NCI-H128 (cell line): Measurements from ENCODE around the gene TNFSF4.
"Not testable (repeated sequence)": the region's sequence is repeated elsewhere in the genome, so short reads cannot be mapped to it uniquely, and the experiment has no call there.

Experiments
- DNase-seq: peaks from one replicate; lab custom pipeline; 2025; ENCODE audit not compliant: unreplicated experiment; lab: John Stamatoyannopoulos, UW

The TNFSF4 gene, protein sequence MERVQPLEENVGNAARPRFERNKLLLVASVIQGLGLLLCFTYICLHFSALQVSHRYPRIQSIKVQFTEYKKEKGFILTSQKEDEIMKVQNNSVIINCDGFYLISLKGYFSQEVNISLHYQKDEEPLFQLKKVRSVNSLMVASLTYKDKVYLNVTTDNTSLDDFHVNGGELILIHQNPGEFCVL

DNA sequence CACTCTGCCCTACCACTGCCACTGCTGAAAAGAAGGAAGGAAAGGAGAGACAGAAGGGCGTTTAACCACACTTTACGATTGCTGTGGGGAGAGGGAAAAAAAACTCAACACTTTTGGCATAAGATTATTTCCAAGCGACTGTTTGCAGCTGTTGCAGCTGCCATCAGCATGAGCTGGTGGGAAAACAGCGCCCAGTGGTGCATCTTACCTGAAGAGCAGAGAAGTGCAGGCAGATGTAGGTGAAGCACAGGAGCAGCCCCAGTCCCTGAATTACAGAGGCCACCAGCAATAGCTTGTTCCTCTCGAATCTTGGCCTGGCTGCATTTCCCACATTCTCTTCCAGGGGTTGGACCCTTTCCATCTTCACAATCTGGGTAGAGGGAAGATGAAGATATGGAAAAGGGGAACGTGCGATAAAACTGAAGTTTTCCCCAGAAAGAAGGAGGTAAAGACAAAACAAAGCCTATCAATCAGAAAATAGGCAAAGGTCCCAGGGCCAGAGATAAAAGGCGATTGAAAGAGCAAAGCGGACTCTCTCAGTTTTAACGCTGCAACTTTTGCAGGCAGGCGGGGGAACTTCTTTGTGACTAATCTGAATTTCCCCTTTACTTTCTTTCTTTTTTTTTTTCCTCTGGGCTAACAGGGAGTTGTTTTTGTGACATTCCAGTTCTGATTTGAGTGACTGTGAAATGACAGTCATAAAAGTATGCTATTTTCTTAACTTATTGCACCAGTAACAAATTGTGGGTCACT, at the start of gene TNFSF4:
Gene TNFSF4 (minus strand): TSS at position 516 of the 753 bp plus-strand sequence. CDS start 155 bp downstream, at position 361.
- DNase-seq: no peak

DNA sequence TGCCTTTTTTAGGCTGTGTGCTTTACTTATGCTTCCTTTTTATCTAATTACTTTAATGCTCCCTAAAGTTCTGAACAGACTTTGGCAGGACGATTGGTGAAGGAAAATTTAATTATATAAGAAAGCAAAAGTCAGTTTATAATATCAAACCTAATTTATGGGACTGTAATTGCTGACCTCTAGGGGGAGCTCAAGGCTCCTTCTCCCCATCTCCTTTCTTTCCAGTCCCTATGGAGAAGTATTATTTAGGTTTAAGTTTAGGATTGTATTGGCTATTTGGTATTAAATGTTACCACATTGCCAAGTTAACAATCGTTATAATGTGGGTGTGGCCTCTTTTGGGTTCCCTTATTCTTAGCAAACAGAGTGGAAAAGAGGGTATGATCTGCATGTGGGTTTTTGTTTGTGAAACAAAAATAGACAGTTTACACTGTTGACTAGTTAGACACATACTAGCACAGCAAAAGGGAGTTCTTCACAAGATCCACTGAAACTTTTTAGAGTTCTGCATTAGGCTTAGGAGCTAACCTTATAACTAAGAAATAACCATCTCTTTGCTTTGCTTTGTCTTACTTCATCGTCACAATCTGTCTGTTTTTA, 48.2 kb upstream of the TNFSF4 start:
- DNase-seq: no peak

DNA sequence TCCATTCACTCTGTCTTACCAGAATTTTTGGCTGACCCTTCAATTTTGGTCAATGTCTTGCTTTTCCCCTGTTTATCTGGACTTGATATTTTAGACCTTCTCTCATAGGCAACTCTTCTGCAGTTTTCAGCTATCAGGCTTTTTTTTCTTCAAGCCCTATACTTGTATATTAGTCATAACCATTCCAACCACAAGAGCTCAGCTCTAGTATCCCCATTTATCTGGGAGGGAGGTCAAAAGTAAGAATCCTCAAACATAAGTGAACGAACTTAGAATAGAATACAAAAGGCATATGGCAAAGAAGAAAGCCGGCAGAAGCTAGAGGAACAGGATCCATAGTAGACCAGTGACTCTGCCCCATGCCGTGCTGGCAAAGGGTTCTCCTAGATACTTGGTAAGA, 45.9 kb upstream of the TNFSF4 start:
- no peak for DNase-seq

DNA sequence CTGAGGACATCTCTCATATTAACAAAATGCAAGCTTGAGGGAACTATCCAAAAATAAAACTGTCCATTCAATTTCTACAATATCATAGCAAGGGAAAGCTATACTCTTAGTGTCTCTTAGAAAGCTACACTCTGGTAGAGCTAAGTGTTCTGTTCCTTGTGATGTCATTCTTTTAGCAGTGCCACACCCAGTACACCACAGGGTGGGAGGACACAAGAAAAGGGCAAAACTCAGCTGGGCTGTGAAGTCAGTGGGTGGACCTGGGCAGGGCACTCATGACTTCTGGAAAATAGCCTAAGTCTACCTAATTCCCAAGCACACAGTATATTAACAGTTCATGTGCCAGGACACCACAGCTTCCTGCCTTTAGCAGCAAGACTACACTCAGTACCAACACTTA, 42.2 kb upstream of the TNFSF4 start:
- no peak for DNase-seq

DNA sequence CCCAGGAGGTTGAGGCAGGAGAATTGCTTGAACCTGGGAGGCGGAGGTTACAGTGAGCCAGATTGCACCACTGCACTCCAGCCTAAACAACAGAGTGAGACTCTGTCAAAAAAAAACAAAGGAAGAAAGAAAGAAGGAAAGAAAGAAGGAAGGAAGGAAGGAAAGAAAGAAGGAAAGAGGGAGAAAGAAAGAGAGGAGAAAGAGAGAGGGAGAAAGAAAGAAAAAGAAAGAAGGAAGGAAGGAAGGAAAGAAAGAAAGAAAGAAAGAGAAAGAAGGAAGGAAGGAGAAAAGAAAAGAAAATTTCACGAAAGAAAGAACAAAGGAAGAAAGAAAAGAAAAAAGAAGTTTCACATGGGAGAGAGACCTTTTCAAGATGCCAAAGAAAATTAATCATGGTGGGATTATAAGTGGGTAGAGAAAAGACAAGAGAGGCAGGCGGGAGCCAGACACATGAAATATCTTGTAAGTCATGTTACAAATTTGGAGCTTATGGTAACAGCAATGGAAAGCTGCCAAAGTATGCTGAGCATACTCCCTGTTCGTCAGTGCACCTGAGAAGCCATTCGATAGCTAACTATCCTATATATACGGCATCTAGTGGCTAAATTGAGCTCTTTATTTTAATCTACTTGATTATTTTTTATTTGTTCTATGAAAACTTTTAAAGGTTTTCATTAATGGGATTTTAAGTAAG, 41.3 kb upstream of the TNFSF4 start:
- DNase-seq: no peak

DNA sequence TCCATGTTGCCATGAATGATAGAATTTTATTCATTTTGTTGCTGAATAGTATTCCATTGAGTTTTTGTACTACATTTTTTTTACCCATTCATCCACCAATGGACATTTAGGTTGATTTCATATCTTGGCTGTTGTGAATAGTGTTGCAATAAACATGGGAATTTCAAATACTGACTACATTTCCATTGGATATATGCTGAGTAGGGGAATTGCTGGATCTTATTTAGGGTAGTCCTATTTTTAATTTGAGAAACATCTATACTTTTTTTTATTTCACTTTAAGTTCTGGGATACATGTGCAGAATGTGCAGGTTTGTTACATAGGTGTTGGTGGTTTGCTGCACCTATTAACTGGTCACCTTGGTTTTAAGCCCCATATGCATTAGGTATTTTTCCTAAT, 38.8 kb upstream of the TNFSF4 start:
- no peak for DNase-seq

DNA sequence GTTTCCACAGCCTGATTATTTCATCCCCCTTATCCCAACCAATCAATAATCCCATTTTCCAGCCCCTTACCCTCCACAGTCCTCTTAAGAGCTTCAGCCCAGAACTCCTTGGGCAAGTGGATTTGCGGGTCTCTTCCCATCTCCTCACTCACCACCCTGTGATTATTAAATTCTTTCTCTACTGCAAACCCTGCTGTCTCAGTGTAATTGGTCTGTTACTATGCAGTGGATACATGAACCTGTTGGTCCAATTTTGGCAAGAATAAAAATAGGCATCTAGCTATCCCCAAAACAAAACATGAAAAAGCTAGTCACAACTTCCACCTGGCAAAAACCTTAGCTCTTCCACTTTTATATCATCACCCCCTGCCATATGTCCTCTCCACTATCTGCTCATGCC, 36.2 kb upstream of the TNFSF4 start:
- DNase-seq: no peak

DNA sequence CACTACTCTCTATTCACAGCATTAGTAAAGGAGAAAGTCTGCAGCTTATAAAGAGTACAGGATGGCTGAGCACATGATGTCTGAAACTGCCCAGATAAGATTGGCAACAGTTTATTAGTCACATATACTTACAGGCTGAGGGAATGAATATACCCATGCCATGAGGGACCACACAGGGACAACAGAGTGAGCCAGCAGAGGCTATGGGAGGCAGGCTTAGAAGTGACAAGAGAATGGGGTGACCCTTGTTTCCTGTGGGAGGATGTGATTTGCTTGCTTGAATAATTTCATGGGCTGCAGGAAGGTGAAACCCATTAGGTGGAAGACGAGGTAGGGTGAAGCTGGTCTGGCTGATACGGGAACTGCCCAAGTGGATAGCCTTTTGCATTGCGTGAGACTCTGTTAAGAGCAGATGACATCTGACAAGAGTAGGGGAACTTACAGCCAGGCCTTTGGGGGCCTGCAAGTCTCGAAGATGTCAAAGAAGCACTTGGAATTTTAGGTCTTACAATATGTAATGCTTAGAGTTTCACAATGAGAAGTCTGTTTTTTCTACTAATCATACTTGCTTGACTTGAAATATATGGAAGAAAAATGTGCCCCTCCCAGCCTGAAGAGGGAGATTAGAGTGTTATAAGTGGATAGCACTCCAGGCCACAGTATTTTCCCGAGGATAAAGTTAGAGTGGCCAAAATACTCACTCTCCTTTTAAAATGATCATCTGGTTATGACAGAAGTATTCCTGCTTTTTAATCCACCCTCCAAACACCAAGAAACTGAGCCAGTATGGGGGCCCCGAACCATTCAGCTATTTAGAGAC, 34.6 kb upstream of the TNFSF4 start:
- no peak for DNase-seq

DNA sequence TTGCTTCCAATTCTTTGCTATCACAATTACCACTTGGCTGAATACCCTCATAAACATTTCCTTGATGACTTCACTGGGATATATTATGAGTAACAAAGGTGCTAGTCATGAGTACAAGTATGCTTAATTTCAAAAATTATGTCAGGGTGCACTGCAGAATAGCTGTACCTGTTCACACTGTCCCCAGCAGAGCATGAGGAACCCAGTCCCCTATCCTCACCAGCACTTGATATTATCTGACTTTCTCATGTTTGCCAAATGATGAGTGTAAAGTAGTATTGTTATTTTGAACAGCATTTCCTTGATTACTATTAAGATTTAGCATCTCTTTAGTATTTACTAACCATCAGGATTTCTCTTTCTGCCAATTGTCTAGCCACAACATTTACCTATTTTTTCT, 33.5 kb upstream of the TNFSF4 start:
- DNase-seq: no peak

DNA sequence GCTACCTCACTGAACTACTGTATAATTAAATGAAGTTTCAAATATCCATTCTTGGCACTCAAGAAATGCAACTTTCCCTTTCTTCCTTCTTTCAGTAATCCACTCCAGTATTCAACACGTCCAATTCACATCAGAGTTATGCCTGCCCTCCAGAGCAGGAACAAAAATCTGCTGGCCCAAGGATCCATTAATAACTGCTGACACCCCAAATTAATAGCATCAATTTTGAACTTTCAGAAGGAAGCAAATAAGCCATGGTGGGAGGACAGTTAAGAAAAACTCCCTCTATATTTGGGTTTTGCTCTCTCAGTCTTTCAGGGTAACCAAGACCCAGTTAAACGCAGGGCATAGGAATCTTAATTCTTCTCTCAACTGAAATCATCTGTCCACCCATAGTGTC, 31.9 kb upstream of the TNFSF4 start:
- no peak for DNase-seq

DNA sequence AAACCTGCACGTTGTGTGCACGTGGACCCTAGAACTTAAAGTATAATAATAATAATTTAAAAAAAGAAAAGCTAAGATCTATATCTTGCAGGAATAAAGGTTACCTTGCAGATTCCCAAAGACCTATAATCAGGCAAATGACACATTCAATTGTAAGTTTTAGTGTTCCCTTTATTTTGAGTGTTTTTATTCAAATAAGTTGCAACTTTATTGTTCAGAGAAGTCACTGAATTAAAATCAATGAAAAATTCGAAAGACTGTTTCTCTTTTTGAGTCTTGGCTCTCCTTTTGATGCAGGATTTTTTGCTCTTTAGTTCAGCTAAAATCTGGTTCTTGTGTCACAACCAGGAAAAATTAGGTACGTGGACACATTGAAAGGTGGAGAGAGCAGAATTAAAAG, 27.8 kb upstream of the TNFSF4 start:
- no peak for DNase-seq

DNA sequence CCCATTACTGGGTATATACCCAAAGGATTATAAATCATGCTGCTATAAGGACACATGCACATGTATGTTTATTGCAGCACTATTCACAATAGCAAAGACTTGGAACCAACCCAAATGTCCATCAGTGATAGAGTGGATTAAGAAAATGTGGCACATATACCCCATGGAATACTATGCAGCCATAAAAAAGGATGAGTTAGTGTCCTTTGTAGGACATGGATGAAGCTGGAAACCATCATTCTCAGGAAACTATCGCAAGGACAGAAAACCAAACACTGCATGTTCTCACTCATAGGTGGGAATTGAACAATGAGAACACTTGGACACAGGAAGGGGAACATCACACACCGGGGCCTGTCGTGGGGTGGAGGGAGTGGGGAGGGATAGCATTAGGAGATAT, 27.3 kb upstream of the TNFSF4 start:
- not testable (repeated sequence) for DNase-seq

DNA sequence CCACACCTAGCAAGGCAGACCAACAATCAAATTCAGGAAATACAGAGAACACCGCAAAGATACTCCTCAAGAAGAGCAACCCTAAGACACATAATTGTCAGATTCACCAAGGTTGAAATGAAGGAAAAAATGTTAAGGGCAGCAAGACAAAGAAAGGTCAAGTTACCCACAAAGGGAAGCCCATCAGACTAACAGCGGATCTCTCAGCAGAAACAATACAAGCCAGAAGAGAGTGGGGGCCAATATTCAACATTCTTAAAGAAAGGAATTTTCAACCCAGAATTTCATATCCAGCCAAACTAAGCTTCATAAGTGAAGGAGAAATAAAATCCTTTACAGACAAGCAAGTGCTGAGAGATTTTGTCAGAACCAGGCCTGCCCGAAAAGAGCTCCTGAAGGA, 21.9 kb upstream of the TNFSF4 start:
- DNase-seq: not testable (repeated sequence)

DNA sequence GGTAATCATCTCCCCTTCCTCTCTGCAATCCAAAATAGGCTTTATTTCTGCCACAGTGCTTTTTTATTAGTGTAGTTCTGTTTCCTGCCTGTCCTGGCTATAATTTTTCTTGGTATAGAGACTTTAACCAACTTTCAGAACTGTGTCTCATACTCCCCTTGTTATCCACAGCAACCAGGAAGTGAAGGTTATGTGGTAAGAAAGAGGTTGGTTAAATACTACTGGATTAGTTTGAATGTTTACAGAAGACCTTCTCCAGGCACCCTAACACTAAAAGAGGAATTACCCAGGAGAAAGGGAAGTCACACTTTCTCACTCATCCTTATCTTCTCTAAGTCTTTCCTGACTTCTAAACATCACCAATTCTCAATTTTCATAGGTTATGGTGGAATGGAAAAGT, 17.8 kb upstream of the TNFSF4 start:
- DNase-seq: no peak

DNA sequence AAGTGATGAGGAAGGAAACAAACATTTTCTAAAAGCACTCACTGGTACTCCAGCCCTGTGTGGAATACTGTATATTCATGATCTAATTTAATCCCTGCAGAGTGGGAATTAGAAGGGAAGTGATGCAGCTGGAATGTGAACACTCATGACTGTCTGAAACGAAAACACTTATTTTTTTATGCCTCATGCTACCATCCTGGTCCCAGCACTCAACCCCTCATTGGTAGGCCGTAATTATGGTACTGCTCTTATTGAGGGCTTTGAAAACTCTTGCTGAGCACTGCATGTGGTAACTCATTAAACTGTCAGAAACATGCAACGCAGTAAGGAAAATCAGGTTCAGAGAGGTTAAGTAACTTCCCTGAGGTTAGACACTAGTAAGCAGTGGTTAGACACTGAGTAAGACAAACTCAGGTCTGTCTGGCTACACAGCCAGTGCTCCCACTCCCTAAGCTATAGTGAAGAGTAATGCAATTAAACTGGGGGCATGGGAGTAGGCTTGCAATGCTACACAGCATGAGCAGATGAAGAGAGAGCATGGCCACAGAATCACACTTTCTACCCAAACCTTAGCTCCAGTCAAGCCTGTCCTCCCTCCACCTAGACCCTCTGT, 17.3 kb upstream of the TNFSF4 start:
- no peak for DNase-seq

DNA sequence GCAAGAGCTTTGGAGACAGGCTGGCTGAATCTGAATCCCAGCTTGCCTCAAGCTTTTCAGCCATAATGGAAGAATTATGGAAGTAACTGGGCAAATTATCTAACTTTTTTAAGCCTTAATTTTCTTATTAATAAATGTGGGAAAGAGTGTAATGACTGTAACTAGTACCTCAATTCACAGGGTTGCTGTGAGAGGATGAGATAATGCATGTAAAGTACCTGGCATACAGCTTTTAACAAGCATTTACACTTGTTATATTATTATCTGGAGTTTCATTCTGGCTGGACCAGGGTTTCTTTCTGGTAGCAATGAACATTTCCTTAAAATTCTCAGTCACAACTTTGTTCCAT, 15.9 kb upstream of the TNFSF4 start:
- DNase-seq: no peak

DNA sequence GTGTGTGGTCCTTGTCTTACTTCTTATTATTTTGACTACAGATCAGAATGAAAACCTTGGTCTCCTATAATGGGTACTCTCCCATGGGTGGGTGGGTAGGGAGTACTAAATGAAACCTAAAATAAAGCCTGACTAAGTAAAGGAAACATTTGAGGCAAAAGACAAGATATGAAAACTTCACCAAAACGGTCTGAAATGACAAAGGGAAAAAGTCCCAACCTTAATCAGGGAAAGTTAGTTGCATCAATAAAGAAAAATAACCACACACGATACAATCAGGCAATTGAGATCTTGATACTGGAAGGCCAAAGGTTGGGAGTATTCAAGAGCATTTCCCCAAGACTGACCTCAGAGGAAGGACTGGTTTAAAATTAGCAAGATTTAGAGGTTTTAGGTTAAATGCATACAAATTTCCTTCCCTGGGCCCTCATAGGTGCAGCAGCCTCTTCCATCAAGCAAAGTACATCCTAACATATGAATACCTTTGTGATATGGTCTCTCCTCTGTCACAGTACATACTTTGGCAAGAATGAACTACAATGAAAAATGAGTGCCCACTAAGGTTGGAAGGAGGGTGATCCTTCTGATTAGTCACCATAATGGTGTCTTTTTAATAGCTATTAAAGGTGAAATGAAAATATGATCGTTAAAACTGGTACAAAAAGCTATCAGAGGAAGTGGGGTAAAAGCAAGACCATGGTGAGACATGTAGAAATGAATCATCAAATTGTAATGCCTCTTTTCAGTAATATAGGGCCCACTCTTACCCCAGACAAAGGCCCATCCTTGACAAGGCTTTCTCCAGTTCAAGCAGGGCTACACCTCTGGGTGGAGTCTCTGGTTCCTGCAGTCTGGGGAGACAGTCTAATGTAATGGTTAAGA, 15.3 kb upstream of the TNFSF4 start:
- no peak for DNase-seq

DNA sequence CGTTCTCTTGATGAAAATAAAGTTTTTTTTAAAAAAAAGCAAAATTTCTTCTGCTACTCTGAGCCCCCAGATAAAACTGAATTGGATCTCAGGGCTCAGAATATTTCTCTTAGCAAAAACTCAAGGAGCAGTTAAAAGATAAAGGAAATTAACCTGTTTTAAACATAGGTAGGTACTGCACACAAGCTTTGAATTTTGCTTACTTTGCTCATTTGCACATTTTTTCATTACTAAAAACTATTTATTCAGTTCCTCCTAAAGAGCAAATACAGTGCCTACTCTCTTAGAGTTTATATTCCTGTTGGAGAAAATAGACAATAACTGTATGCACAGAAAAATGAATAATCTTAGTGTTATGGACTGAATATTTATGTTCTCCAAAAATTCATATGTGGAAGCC, 13.0 kb upstream of the TNFSF4 start:
- no peak for DNase-seq

DNA sequence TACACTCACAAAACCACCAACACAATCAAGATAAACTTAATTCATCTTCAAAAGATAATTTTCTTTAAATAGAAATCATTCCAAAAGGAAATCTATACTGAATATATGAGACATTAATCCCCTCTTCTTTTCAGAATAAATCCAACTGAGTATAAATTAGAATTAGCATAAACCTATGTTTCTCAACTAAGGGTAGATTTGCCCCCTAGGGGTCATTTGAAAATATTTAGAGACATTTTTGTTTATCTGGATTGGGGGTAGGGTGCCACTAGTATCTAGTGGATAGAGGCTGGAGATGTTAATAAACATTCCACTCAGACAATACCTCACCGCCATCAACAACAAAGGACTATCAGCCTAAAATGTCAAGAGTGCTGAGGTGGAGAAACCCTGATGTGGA, 6.5 kb upstream of the TNFSF4 start:
- DNase-seq: no peak

DNA sequence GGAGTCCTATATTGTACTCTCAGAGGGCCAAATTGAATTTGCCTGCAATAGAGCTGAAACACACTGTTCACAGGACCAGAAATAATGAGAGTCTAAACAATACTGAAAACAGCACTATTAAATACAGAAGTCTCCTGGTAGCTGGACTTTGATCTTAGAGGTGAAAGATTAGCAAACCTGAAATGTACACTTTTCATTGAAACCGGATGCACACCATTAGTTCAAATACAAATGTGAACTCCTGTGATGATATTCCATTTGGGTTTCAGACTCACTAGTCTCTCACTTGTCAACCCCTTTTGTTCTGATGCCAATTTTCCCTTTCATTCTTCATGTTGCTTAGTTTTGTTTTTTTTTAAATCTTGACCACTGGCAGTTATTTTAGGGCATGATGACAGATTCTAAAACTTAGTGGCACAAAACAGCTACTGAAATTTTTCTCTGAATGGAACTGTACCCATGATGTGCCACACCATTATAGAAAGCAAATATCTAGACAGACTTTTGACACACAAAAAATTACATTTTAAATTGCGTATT, 5.9 kb upstream of the TNFSF4 start:
- DNase-seq: no peak
